HG02970 (cell line): ENCODE data around the gene CDK15.

Source experiments
- ATAC-seq: cut with Tn5 transposase; IDR thresholded peaks from one replicate; pipeline ENCODE4 v1.9.1; 2021; ENCODE audit warnings: mild to moderate bottlenecking, moderate library complexity, moderate number of reproducible peaks; ENCODE audit not compliant: unreplicated experiment, low FRiP score

Gene CDK15

GRCh38 chr2:201904538-201905420 is 98.4 kb downstream of the CDK15 start:
- ATAC-seq, result no peak

GRCh38 chr2:201906777-201907562 is 100.6 kb downstream of the CDK15 start:
- ATAC-seq, result no peak

DNA sequence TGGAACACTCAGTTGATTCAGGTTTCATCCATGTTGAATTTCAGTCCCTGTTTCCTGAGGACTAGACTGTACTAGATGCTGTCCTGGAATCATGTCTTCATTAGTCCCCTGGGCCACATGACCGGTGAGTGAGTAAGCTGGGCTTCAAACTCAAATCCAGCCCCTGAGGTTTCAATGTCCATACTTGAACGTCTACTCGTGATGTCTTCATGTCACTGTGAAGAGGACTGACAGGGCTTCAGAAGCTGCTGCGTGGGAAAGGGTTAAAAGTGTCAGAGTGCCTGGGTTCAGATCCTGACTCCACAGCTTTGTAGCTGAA is 101.2 kb downstream of the CDK15 start:
- ATAC-seq, result no peak

- no peak for ATAC-seq
Measured at GRCh38 chr2:201908901-201909300, 102.6 kb downstream of the CDK15 start.

DNA sequence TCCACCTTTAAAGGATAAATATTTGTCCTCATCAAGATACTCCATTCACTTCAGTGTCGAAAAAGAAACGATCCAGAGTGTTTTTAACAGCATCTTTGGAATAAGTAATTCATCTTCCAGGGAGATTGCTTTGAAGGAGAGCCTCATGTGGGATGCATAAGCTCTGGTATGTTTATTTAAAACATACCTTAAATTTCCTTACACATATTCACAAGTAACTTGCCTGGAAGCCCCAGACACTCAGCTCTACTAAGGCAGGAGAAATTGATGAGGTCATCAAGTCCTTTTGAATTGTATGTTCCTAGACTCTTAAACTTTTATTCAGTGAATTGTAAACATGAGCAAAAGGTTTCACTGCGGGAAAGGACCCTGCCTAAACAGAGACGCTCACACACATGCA is 103.0 kb downstream of the CDK15 start:
- ATAC-seq, result no peak

GRCh38 chr2:201909961-201910361 is 103.6 kb downstream of the CDK15 start:
- no peak for ATAC-seq

GRCh38 chr2:201911372-201911771 is 105.0 kb downstream of the CDK15 start:
- ATAC-seq, result no peak

- ATAC-seq, result no peak
Measured at GRCh38 chr2:201913201-201913600, 106.9 kb downstream of the CDK15 start.

GRCh38 chr2:201915446-201915845 is 109.1 kb downstream of the CDK15 start:
- ATAC-seq, result no peak

DNA sequence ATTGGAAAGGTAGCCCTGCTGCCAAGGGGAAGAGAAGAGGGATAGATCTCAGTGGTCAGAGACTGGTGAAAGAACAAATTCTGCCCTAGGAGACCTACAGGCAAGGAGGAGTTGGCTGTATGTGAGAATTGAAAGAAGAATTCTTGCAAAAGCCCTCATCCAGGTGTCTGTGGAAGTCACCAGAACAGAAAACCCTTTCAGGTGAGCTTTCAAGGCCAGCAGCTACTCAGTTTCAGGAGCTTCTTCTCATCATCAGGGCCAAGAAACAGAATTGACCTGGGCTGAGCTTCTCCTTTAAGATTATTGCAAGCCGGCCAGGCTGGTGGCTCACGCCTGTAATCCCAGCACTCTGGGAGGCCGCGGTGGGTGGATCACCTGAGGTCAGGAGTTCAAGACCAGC is 110.2 kb downstream of the CDK15 start:
- no peak for ATAC-seq

GRCh38 chr2:201918616-201919307 is 112.4 kb downstream of the CDK15 start:
- no peak for ATAC-seq

- ATAC-seq, result no peak
Measured at GRCh38 chr2:201919308-201919634, 112.9 kb downstream of the CDK15 start.

GRCh38 chr2:201923436-201924328 is 117.3 kb downstream of the CDK15 start:
- no peak for ATAC-seq

DNA sequence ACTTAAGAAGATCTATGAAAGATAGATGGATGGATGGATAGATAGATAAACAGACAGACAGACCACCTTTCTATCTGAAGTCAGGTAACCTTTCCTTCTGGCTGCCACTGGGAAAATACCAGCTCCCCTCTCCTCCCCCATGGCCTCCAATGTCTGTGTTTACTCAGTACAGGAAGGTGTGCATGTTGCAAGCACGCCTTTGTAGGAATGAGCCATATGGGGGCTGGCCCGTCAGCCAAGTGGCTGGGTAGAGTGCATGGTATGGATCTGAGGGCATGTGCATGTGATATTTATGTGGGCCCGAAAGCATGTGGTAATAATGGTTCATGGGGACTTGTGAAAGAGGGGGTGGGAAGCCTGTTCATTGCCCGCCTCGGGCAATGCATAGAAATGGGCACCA is 118.1 kb downstream of the CDK15 start:
- ATAC-seq, result no peak

- no peak for ATAC-seq
Measured at GRCh38 chr2:201925056-201925455, 118.7 kb downstream of the CDK15 start.

DNA sequence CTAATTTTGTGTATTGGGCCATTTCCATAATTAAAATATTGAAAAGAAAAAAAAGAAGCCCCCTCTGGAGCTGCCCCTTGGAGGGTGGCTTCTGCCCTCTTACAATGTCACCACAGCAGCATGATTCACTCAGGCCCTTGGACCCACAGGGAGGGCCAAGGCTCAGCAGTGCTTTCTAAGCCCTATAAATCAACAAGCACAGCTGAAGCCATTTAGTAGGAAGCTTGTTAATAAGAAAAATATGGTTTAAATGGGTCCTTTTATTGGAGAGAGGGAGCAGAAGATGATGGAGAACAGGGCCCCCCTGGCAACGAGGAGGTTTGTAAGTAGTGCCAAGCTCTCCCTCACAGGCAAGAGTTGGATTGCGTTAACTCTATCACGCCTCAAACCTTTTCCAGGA is 119.7 kb downstream of the CDK15 start:
- no peak for ATAC-seq

GRCh38 chr2:201928363-201928762 is 122.0 kb downstream of the CDK15 start:
- no peak for ATAC-seq

DNA sequence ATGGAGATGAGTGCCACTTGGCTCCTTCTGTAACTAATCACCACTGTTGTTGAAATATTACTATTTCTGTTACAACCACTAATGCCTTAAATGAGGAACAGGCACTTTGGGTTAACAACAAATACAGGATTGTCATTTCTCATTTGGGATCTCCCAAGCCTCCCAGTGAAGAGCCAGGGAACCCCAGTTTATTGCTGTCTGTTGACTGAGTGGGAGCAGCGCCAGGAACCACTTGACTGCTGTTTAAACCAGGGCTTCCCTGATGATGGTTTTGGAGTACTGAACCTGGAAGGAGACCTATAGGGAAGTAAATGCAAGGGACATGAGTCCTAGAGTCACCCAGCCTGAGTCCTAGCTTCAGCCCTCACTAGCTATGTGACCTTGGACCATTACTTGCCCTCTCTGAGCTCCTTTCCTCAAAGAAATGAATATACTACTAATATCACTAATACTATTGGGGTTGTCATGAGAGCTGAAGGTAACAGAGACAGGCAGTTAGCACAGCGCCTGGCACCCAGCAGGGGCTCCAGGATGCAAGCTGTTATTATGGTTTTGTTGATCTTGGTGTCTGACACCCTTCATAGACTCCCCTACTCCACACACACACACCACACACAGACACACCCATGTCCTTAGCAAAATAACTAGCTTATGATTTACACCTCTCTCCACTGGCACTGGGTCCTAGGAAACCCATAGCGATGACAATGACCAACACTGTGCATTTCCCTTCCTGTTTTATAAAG is 123.1 kb downstream of the CDK15 start:
- no peak for ATAC-seq

- ATAC-seq, result no peak
Measured at GRCh38 chr2:201930043-201930442, 123.7 kb downstream of the CDK15 start.

DNA sequence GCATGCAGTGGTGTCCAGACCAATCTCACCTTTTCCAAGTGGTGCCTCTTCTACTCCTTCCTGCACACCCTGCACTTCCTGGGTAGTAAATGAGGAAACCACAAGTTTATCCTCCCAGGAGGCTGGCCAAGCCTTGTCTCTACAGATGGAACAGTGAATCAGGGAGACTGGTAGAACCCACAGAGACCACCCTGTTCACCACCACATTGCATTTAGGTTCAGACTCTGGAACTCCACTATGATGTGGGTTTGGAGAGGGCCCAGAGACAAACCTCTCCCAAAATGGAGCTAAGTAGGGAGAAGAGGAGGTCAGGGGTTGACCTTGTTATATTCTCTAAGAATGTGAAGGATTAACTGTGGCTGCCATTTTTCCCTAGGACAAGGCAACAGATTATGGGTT is 124.5 kb downstream of the CDK15 start:
- no peak for ATAC-seq
